ENCODE data around the gene DCTN3. TPM values are rescaled to one million over a fixed set of nuclear protein-coding genes. Genes with fewer than 3 reads are reported as not detected.

Gene DCTN3
- total and polyA plus RNA-seq, 12 donors: 46.6 to 163 (median 95.3) TPM

GRCh38 chr9:34585946-34586669 lies 34.2 kb downstream of the DCTN3 start:
- intact Hi-C loops (cut with DNase I): no loop called here
- WGBS, 4 donors: 28 to 42% (median 36%) methylated on average over 5 to 11 of the region's 11 CpGs
- Histone ChIP-seq H3K36me3 (replicated peaks in 1 of 2) (no peaks in the 10 kb centered on the region), H3K4me3 (no peak overlapping the region), H3K9me3 (replicated peaks in 1 of 3) (no peaks in the 10 kb centered on the region), H3K27ac (no peak overlapping the region), H3K27me3 (peaks cover 30% of the 10 kb centered on the region), H3K4me1 (replicated peaks in 1 of 2) (no peaks in the 10 kb centered on the region)
- no peak for TF ChIP-seq POLR2A (IDR thresholded peaks at IDR 0.05)
- TF ChIP-seq CTCF (IDR thresholded peaks at IDR 0.05): no peak
- no peak for DNase-seq

- Histone ChIP-seq H3K27me3 (peaks cover 24% of the 10 kb centered on the region), H3K4me1 (replicated peaks in 1 of 2) (no peaks in the 10 kb centered on the region), H3K4me3 (no peak overlapping the region), H3K36me3 (replicated peaks in 1 of 2) (no peaks in the 10 kb centered on the region), H3K27ac (no peak overlapping the region), H3K9me3 (replicated peaks in 1 of 3) (no peaks in the 10 kb centered on the region)
- no peak for DNase-seq
- intact Hi-C loops (cut with DNase I): no loop called here
- TF ChIP-seq POLR2A (IDR thresholded peaks at IDR 0.05) (no peak), CTCF (IDR thresholded peaks at IDR 0.05) (no peak)
- 50 to 67% (median 65%) methylated on average over 2 to 5 of the region's 5 CpGs for WGBS, 4 donors
Measured at GRCh38 chr9:34584970-34585369, 35.3 kb downstream of the DCTN3 start.

GRCh38 chr9:34582787-34583186 lies 37.5 kb downstream of the DCTN3 start:
- Histone ChIP-seq H3K36me3 (replicated peaks in 1 of 2) (no peaks in the 10 kb centered on the region), H3K4me1 (replicated peaks in 1 of 2) (peaks cover 0 to 5% of the 10 kb centered on the region in 2 donors), H3K27me3 (peaks cover 14% of the 10 kb centered on the region), H3K9me3 (replicated peaks in 1 of 3) (no peaks in the 10 kb centered on the region), H3K27ac (no peak overlapping the region), H3K4me3 (no peak overlapping the region)
- intact Hi-C loops (cut with DNase I): no loop called here
- TF ChIP-seq CTCF (IDR thresholded peaks at IDR 0.05) (no peak), POLR2A (IDR thresholded peaks at IDR 0.05) (no peak)
- 84 to 94% (median 93%) methylated on average over 5 of the region's 5 CpGs for WGBS, 4 donors
- DNase-seq: no peak

- peaks cover 20% of the 10 kb centered on the region for H3K27me3 ChIP-seq
- no peaks in the 10 kb centered on the region for H3K36me3 ChIP-seq (replicated peaks in 1 of 2)
- no peak overlapping the region for H3K4me3 ChIP-seq
- no peak overlapping the region for H3K27ac ChIP-seq
- peaks cover 0 to 5% of the 10 kb centered on the region in 2 donors for H3K4me1 ChIP-seq (replicated peaks in 1 of 2)
- no peak for TF ChIP-seq POLR2A (IDR thresholded peaks at IDR 0.05)
- no peak for TF ChIP-seq CTCF (IDR thresholded peaks at IDR 0.05)
- intact Hi-C loops (cut with DNase I): no loop called here
- no peaks in the 10 kb centered on the region for H3K9me3 ChIP-seq (replicated peaks in 1 of 3)
- DNase-seq: no peak
- WGBS, 4 donors: 73 to 83% (median 77%) methylated on average over 3 of the region's 3 CpGs
Measured at GRCh38 chr9:34581318-34581717, 39.0 kb downstream of the DCTN3 start.
